ENCODE measurements around the gene IRF2BP2.

GRCh38 chr1:234645474-234645953 lies 35.5 kb upstream of the IRF2BP2 start:
- TF ChIP-seq ARNTL (CRISPR knock-in tag; IDR thresholded peaks at IDR 0.05; ENCODE audit: borderline replicate concordance, low read depth): no peak
- no peak for TF ChIP-seq POU6F1 (CRISPR knock-in tag; IDR thresholded peaks at IDR 0.05; ENCODE audit: borderline replicate concordance, low read depth)
- TF ChIP-seq ZFP30 (CRISPR knock-in tag; IDR thresholded peaks at IDR 0.05): no peak
- TF ChIP-seq PATZ1 (CRISPR knock-in tag; IDR thresholded peaks at IDR 0.05; ENCODE audit: borderline replicate concordance): no peak
- no peak for TF ChIP-seq RARB (CRISPR knock-in tag; IDR thresholded peaks at IDR 0.05)
- TF ChIP-seq CREB5 (CRISPR knock-in tag; IDR thresholded peaks at IDR 0.05; ENCODE audit: low read depth): no peak
- no peak for TF ChIP-seq SNAI2 (CRISPR knock-in tag; IDR thresholded peaks at IDR 0.05)
- TF ChIP-seq ZC3H10 (CRISPR knock-in tag; IDR thresholded peaks at IDR 0.05): no peak
- no peak for TF ChIP-seq TOX (CRISPR knock-in tag; IDR thresholded peaks at IDR 0.05; ENCODE audit: borderline replicate concordance)
- TF ChIP-seq GLIS3 (CRISPR knock-in tag; IDR thresholded peaks at IDR 0.05): no peak

Data from SK-N-SH treated with all-trans-retinoic acid at 6 μM for 48 hours (cell line).